H1 (cell line): ENCODE data around the gene SCN1B. TPM values are rescaled to one million over a fixed set of nuclear protein-coding genes. Genes with fewer than 3 reads are reported as not detected.

Experiments
- BACH1 ChIP-seq: IDR thresholded peaks from 2 replicates; pipeline ENCODE4 v1.6.1; 2012; ENCODE audit warnings: low read length, improper control_type of control experiment
- CHD1 ChIP-seq: IDR thresholded peaks from 2 replicates; pipeline ENCODE4 v1.6.1; 2012; ENCODE audit warnings: low read depth, low read length, improper control_type of control experiment
- polyA plus RNA-seq, 7 experiments: library from polyadenylated mRNA; depleted of rRNA in 3 of 7; stranded (reverse) in 5 of 7; unstranded in 2 of 7; fragments of >200 nt in 5 of 7; fragments of 200-250 nt in 2 of 7; gene quantifications; 1 replicate in 5 of 7; 2 replicates in 1 of 7; 4 replicates in 1 of 7; pipeline versions ENCODE4 v1.2.1 to v1.2.3, GENCODE V29; 2011 to 2013; ENCODE audit warnings: missing spikeins in 2 of 7, mixed read lengths in 2 of 7
- total RNA-seq: library from RNA; stranded (reverse); fragmentation: NEBNext Ultra II Directional; extraction: Animal tissue kit (Norgen Biotek cat#: 25700); gene quantifications from 2 replicates; pipeline ENCODE4 v1.2.1, GENCODE V29; 2021
- TF ChIP-seq, protein P1 (sequence below), 3 experiments: IDR thresholded peaks; 1 replicate in 2 of 3; 2 replicates in 1 of 3; pipeline versions ENCODE4 v1.5.1 to v1.6.1; 2011; ENCODE audit warnings: low read length in 3 of 3, mild to moderate bottlenecking in 3 of 3, inconsistent platforms in 2 of 3, low read depth in 1 of 3, moderate library complexity in 1 of 3; ENCODE audit not compliant: insufficient read depth in 1 of 3; ENCODE audit errors: control extremely low read depth in 1 of 3

SCN1B gene
- total and polyA plus RNA-seq, 2 of the 8 experiments (the other 6 are each of a cell fraction or from before 2014, with no cell fraction given), result 3.1 to 3.5 TPM

DNA sequence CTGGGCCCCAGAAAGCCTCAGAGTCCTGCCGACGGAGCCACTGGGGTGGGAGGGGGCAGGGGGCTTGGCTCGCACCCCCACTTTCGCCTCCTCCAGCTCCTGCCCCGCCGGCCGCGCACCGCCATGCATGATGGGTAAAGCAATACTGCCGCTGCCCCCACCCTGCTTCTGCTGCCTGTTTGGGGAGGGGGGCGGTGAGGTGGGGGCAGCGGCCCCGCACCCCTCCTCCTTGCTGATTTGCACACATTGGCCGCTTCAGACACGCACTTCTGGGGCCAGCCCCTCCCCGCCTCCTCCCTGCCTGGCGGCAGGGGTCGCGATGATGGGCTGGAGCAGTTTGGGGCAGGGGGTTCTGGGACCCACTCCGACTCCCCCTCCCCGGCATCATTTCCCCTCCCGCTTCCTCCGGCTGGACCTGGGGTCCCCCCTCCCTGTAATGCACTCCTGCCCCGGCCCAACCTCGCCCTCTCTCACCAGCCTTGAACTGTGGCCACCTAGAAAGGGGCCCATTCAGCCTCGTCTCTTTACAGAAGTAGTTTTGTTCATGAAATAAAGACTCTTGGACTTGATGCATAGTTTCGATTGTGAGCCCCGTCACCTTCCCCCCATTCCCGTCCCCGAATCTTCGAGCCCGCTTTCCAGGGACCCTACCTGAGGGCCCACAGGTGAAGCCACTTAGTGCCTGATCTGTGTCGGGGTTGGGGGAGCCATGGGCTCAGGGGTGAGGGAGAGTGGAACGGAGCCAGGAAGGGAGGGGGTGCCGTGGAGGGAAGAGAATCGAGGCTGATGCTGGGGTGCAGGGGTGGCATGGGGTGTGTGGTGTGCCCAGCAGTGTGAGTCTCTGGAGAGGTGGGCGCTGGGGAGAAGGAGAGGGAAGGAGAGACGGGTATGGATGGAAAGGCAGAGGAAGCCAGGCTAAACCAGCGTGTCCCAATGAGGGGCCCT is 9.9 kb downstream of the SCN1B start (continued):
- no peak for TF ChIP-seq BACH1
- no peak for TF ChIP-seq CHD1
- TF ChIP-seq, protein P1, sequence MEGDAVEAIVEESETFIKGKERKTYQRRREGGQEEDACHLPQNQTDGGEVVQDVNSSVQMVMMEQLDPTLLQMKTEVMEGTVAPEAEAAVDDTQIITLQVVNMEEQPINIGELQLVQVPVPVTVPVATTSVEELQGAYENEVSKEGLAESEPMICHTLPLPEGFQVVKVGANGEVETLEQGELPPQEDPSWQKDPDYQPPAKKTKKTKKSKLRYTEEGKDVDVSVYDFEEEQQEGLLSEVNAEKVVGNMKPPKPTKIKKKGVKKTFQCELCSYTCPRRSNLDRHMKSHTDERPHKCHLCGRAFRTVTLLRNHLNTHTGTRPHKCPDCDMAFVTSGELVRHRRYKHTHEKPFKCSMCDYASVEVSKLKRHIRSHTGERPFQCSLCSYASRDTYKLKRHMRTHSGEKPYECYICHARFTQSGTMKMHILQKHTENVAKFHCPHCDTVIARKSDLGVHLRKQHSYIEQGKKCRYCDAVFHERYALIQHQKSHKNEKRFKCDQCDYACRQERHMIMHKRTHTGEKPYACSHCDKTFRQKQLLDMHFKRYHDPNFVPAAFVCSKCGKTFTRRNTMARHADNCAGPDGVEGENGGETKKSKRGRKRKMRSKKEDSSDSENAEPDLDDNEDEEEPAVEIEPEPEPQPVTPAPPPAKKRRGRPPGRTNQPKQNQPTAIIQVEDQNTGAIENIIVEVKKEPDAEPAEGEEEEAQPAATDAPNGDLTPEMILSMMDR (IDR thresholded peaks at IDR 0.05; ENCODE audit: control extremely low read depth in 1 of 3, insufficient read depth in 1 of 3, low read depth in 1 of 3, low read length in 3 of 3), result no peak
